ENCODE results near the gene FBXL7.

FBXL7 gene

GRCh38 chr5:15637886-15638285 is 137.9 kb downstream of the FBXL7 start:
- no peak overlapping the region for H2AFZ ChIP-seq (ENCODE audit: low read length)
- no peak overlapping the region for H3K4me2 ChIP-seq (ENCODE audit: low read depth, low read length, poor library complexity, severe bottlenecking)
- H3K9me2 ChIP-seq (replicated peaks; ENCODE audit: low read depth, low read length), result no peaks in the 10 kb centered on the region
- H3F3A ChIP-seq (ENCODE audit: low read depth), result no peaks in the 10 kb centered on the region
- H4K20me1 ChIP-seq (ENCODE audit: insufficient read depth, low read length, poor library complexity, severe bottlenecking), result no peaks in the 10 kb centered on the region
- no peak for TF ChIP-seq EZH2phosphoT487 (IDR thresholded peaks at IDR 0.05; ENCODE audit: borderline replicate concordance)
- no peak for TF ChIP-seq CTCF (conservative IDR thresholded peaks at IDR 0.05; ENCODE audit: low read length)
- H3K36me3 ChIP-seq (ENCODE audit: insufficient read depth, low read length), result no peaks in the 10 kb centered on the region
- no peaks in the 10 kb centered on the region for H3K27me3 ChIP-seq (ENCODE audit: insufficient read depth, low read length, poor library complexity, severe bottlenecking)
- H3K79me2 ChIP-seq (ENCODE audit: insufficient read depth, low read length), result no peaks in the 10 kb centered on the region
- no peaks in the 10 kb centered on the region for H3K4me1 ChIP-seq (ENCODE audit: insufficient read depth, low read length, poor library complexity, severe bottlenecking)
- no peak overlapping the region for H3K4me3 ChIP-seq (ENCODE audit: low read length, poor library complexity, severe bottlenecking)
- H3K9ac ChIP-seq (ENCODE audit: low read depth, low read length, poor library complexity, severe bottlenecking), result no peak overlapping the region
- no peaks in the 10 kb centered on the region for H3K9me3 ChIP-seq (ENCODE audit: insufficient read depth, low read depth, low read length)

- H3K79me2 ChIP-seq (ENCODE audit: insufficient read depth, low read length), result no peaks in the 10 kb centered on the region
- TF ChIP-seq CTCF (conservative IDR thresholded peaks at IDR 0.05; ENCODE audit: low read length) (no peak), EZH2phosphoT487 (IDR thresholded peaks at IDR 0.05; ENCODE audit: borderline replicate concordance) (no peak)
- H3K36me3 ChIP-seq (ENCODE audit: insufficient read depth, low read length), result no peaks in the 10 kb centered on the region
- no peaks in the 10 kb centered on the region for H4K20me1 ChIP-seq (ENCODE audit: insufficient read depth, low read length, poor library complexity, severe bottlenecking)
- H3K9ac ChIP-seq (ENCODE audit: low read depth, low read length, poor library complexity, severe bottlenecking), result no peak overlapping the region
- H3K4me3 ChIP-seq (ENCODE audit: low read length, poor library complexity, severe bottlenecking), result no peak overlapping the region
- peaks cover 2% of the 10 kb centered on the region; the same call in 1 of the 2 replicates for H3K9me3 ChIP-seq (ENCODE audit: insufficient read depth, low read depth, low read length)
- H3K4me2 ChIP-seq (ENCODE audit: low read depth, low read length, poor library complexity, severe bottlenecking), result no peak overlapping the region
- no peaks in the 10 kb centered on the region for H3K27me3 ChIP-seq (ENCODE audit: insufficient read depth, low read length, poor library complexity, severe bottlenecking)
- no peaks in the 10 kb centered on the region for H3K4me1 ChIP-seq (ENCODE audit: insufficient read depth, low read length, poor library complexity, severe bottlenecking)
- no peaks in the 10 kb centered on the region for H3K9me2 ChIP-seq (replicated peaks; ENCODE audit: low read depth, low read length)
- H3F3A ChIP-seq (ENCODE audit: low read depth), result no peaks in the 10 kb centered on the region
- no peak overlapping the region for H2AFZ ChIP-seq (ENCODE audit: low read length)
Measured at GRCh38 chr5:15638296-15638695, 138.3 kb downstream of the FBXL7 start.

- Histone ChIP-seq H3F3A (ENCODE audit: low read depth) (no peaks in the 10 kb centered on the region), H3K4me2 (ENCODE audit: low read depth, low read length, poor library complexity, severe bottlenecking) (no peak overlapping the region), H3K36me3 (ENCODE audit: insufficient read depth, low read length) (no peaks in the 10 kb centered on the region), H4K20me1 (ENCODE audit: insufficient read depth, low read length, poor library complexity, severe bottlenecking) (no peaks in the 10 kb centered on the region), H3K9me2 (replicated peaks; ENCODE audit: low read depth, low read length) (no peaks in the 10 kb centered on the region), H3K4me3 (ENCODE audit: low read length, poor library complexity, severe bottlenecking) (no peak overlapping the region), H3K9ac (ENCODE audit: low read depth, low read length, poor library complexity, severe bottlenecking) (no peak overlapping the region), H3K9me3 (ENCODE audit: insufficient read depth, low read depth, low read length) (peaks cover 4% of the 10 kb centered on the region; the same call in 1 of the 2 replicates), H3K27me3 (ENCODE audit: insufficient read depth, low read length, poor library complexity, severe bottlenecking) (no peaks in the 10 kb centered on the region), H2AFZ (ENCODE audit: low read length) (no peak overlapping the region), H3K4me1 (ENCODE audit: insufficient read depth, low read length, poor library complexity, severe bottlenecking) (no peaks in the 10 kb centered on the region), H3K79me2 (ENCODE audit: insufficient read depth, low read length) (no peaks in the 10 kb centered on the region)
- TF ChIP-seq CTCF (conservative IDR thresholded peaks at IDR 0.05; ENCODE audit: low read length) (no peak), EZH2phosphoT487 (IDR thresholded peaks at IDR 0.05; ENCODE audit: borderline replicate concordance) (no peak)
Measured at GRCh38 chr5:15639288-15639687, 139.3 kb downstream of the FBXL7 start.
